Left lung (tissue), 10 donors: Measurements from ENCODE around the gene SUSD2. TPM values are rescaled to one million over a fixed set of nuclear protein-coding genes. Genes with fewer than 3 reads are reported as not detected.

Source experiments
- ATAC-seq: fragments of 200-7000 bp; cut with Tn5 transposase; one replicate; pipeline ENCODE4 v1.9.1; 2020; ENCODE audit warnings: moderate library complexity
- DNase-seq, 4 donors: peaks; one replicate each; pipeline ENCODE4 v3.0.0-alpha.2; 2013 to 2020
- H3K27ac ChIP-seq, 2 donors: fragments of 200-600 bp; sonication (generic) in 1 of 2; one replicate each; pipeline versions ENCODE4 v1.5.0 to v1.8.0; 2020 to 2021
- H3K27me3 ChIP-seq, 2 donors: fragments of 200-600 bp; sonication (generic) in 1 of 2; one replicate each; pipeline versions ENCODE4 v1.5.0 to v1.8.0; 2020 to 2021
- H3K36me3 ChIP-seq, 2 donors: fragments of 200-600 bp; sonication (generic) in 1 of 2; one replicate each; pipeline versions ENCODE4 v1.5.0 to v1.8.0; 2020 to 2021
- H3K4me1 ChIP-seq, 2 donors: fragments of 200-600 bp; one replicate each; pipeline ENCODE4 v1.8.0; 2021
- H3K4me3 ChIP-seq, 2 donors: fragments of 200-600 bp; sonication (generic) in 1 of 2; one replicate each; pipeline versions ENCODE4 v1.5.0 to v1.8.0; 2020 to 2021; ENCODE audit warnings: mild to moderate bottlenecking in 1 of 2
- H3K9me3 ChIP-seq, 2 donors: fragments of 200-600 bp; sonication (generic) in 1 of 2; one replicate each; pipeline versions ENCODE4 v1.5.0 to v1.8.0; 2020 to 2021
- intact Hi-C, 2 donors: fragments of 100-400 bp; cut with DNase I; formaldehyde crosslinking; loops; one replicate each; pipeline versions ENCODE4 v1.11.2 to v1.14.2; 2022
- polyA plus RNA-seq, 6 donors: library from polyadenylated mRNA; unstranded; fragments of 120-200 nt; gene quantifications; one replicate each; pipeline ENCODE4 v1.2.1, GENCODE V29; 2013; ENCODE audit not compliant: insufficient read length in 6 of 6
- total RNA-seq, 2 donors: library from RNA; stranded (reverse); fragmentation: NEBNext Ultra II Directional; extraction: Animal tissue kit (Norgen Biotek cat#: 25700); gene quantifications; one replicate each; pipeline ENCODE4 v1.2.1, GENCODE V29; 2021
- TF ChIP-seq, protein P1 (sequence below), 2 donors: fragments of 200-600 bp; sonication (generic) in 1 of 2; IDR thresholded peaks; one replicate each; pipeline versions ENCODE4 v1.5.0 to v1.8.0; 2021; ENCODE audit warnings: antibody characterized with exemption in 2 of 2
- donor health status: DM: no; HTN: yes; CAD: no.
- donor health status: DM: no; HTN: no; CAD: no.

Gene SUSD2
- total and polyA plus RNA-seq, 8 donors, result 8.2 to 374 (median 17.0) TPM

DNA sequence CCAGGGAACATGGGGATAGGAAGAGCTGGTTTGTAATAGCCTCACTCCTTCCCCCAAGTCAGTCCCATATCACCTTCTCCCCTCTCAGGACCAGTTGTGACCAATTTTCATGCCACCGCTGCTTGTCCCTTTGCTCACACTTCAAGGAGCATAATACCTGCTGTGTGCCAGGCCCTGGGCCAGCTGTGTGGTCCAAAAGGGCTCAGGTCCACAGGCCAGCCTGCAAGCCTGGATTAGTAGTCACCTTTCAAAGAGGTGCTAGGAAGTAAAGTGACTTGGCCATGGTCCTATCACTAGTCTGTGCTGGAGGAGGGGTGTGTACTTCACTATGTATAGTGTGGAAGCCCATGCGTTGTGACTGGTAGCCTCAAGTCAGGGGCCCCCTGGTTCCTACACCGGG is 38.5 kb upstream of the SUSD2 start:
- TF ChIP-seq, protein P1, sequence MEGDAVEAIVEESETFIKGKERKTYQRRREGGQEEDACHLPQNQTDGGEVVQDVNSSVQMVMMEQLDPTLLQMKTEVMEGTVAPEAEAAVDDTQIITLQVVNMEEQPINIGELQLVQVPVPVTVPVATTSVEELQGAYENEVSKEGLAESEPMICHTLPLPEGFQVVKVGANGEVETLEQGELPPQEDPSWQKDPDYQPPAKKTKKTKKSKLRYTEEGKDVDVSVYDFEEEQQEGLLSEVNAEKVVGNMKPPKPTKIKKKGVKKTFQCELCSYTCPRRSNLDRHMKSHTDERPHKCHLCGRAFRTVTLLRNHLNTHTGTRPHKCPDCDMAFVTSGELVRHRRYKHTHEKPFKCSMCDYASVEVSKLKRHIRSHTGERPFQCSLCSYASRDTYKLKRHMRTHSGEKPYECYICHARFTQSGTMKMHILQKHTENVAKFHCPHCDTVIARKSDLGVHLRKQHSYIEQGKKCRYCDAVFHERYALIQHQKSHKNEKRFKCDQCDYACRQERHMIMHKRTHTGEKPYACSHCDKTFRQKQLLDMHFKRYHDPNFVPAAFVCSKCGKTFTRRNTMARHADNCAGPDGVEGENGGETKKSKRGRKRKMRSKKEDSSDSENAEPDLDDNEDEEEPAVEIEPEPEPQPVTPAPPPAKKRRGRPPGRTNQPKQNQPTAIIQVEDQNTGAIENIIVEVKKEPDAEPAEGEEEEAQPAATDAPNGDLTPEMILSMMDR (IDR thresholded peaks at IDR 0.05), result no peak
- no peaks in the 10 kb centered on the region for H3K9me3 ChIP-seq
- no peak for DNase-seq
- H3K4me1 ChIP-seq, result peaks cover 49 to 72% of the 10 kb centered on the region in 2 donors
- ATAC-seq, result no peak
- no peak overlapping the region for H3K4me3 ChIP-seq
- no peaks in the 10 kb centered on the region for H3K27me3 ChIP-seq
- H3K36me3 ChIP-seq, result peaks cover 0 to 24% of the 10 kb centered on the region in 2 donors
- no peak overlapping the region for H3K27ac ChIP-seq
- intact Hi-C loops, result no loop called here

DNA sequence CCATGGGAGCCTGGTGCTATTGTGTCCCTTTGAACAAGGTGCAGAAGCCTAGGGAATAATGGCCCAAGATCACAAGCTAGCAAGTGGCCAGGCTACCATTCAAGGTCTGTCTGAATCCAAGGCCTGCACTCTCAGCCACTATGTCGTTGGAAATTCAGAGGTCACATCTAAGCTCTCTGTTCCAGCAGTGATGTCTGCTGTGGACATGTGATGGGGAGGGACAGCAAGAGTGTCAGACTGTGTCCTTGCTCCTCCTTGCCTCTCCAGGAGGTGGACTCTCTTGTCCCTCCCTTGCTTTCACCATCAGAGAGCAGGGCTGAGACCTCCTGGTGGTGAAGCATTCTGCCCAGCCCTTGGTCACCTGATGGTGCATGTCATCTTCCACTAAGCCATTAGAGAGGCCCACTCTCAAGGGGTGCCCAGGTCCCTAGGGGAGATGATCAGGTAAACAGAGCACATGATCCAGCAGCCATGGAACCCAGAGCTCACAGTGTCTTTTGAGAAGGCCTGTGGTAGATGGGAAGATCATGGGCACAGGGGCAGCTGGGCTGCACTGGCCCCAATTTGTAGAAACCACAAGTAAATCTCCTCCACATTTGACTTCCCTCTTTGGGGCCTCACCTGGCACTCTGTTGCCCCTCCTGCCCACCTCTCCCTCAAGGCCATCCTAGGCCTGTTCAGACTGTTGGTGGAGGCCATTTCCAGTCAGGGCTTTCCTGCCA is 37.1 kb upstream of the SUSD2 start:
- Histone ChIP-seq H3K9me3 (no peaks in the 10 kb centered on the region), H3K4me1 (peaks cover 55 to 84% of the 10 kb centered on the region in 2 donors), H3K4me3 (no peak overlapping the region), H3K27me3 (no peaks in the 10 kb centered on the region), H3K36me3 (peaks cover 0 to 21% of the 10 kb centered on the region in 2 donors), H3K27ac (peak overlapping the region in 1 of 2 donors; percentile 94)
- no peak for DNase-seq
- TF ChIP-seq, protein P1 (IDR thresholded peaks at IDR 0.05), result no peak
- intact Hi-C loops, result no loop called here
- no peak for ATAC-seq

DNA sequence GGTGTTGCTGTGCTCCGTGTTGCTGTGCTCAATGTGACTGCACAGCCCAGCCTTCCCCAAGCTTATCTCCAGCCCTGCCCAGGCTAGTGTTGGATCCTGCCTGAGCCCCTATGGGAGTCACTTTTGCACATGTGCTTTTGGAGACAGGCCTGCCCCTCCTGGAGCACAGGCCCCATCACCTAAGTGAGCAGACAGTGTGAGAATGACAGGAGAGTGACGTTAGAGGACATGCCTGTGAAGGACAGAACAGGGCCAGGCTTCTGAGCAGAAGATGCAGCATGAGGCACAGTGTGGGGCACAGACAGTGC is 36.6 kb upstream of the SUSD2 start:
- no peak for DNase-seq
- Histone ChIP-seq H3K4me1 (peaks cover 55 to 81% of the 10 kb centered on the region in 2 donors), H3K9me3 (no peaks in the 10 kb centered on the region), H3K4me3 (no peak overlapping the region), H3K36me3 (peaks cover 0 to 18% of the 10 kb centered on the region in 2 donors), H3K27me3 (no peaks in the 10 kb centered on the region), H3K27ac (peak overlapping the region in 1 of 2 donors; percentile 94)
- intact Hi-C loops, result no loop called here
- no peak for ATAC-seq
- TF ChIP-seq, protein P1 (IDR thresholded peaks at IDR 0.05), result no peak

DNA sequence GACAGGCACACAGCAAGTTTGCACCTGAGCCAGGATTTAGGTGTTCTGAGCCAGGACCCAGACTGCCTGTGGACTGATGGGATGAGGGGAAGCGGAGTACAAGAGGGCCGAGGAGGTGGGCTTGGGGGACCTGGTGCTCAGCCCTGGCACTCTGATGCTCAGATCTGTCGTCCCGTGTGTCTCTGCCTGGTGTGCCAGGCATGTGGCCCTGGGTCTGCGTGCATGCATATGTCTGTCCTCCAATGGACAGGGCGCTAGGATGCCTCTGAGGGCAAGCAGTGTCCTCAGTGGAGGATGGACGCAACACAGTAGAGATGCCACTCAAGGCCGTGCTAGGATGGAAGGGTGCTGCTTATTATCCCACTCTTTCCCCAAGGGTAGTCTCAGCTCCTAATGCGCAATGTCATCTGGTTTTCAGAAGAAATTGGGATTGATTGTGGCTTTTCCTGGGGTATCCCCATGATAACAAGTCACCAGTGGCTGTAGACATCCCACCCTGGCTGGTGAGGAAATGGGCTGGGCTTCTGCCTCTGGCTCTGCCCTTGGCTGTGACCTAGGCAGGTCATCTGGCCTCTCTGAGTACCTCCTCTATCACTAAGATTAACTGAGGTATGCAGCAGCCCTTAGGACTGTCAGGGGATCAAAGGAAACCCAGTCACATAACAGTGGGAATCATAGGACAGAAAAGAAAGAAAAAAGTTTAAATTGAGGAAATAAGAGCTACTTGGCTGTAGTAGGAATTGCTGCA is 35.7 kb upstream of the SUSD2 start:
- H3K27me3 ChIP-seq, result no peaks in the 10 kb centered on the region
- no peaks in the 10 kb centered on the region for H3K9me3 ChIP-seq
- no peak for DNase-seq
- intact Hi-C loops, result no loop called here
- peak overlapping the region; percentile 87 to 94 for H3K27ac ChIP-seq
- TF ChIP-seq, protein P1 (IDR thresholded peaks at IDR 0.05), result no peak
- H3K36me3 ChIP-seq, result peaks cover 0 to 23% of the 10 kb centered on the region in 2 donors
- peaks cover 55 to 73% of the 10 kb centered on the region in 2 donors for H3K4me1 ChIP-seq
- peak; percentile 64 for ATAC-seq
- H3K4me3 ChIP-seq, result no peak overlapping the region

DNA sequence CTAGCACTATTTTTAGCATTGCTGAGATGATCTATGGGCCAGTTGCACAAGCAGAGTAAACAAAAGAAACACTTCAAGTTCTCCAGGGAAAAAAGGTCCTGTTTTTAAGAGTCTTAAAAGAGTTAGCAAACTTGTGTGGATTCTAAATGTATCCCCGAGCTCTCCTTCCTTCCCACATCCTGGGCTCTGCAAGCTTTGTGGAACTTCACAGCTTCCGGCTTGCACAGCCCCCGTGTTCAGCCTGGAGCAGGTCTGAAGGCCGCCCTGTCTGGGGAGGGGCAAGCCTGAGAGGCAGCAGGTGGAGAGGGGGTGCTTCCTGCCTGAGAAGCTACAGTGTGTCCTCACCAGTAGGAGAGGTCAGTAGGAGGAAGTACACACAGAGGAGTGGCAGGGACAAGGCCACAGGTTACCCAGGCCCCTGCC is 35.1 kb upstream of the SUSD2 start:
- intact Hi-C loops, result no loop called here
- TF ChIP-seq, protein P1 (IDR thresholded peaks at IDR 0.05), result no peak
- Histone ChIP-seq H3K27me3 (no peaks in the 10 kb centered on the region), H3K36me3 (peaks cover 0 to 17% of the 10 kb centered on the region in 2 donors), H3K27ac (peak overlapping the region; percentile 87 to 94), H3K4me3 (no peak overlapping the region), H3K4me1 (peaks cover 51 to 67% of the 10 kb centered on the region in 2 donors), H3K9me3 (no peaks in the 10 kb centered on the region)
- DNase-seq (peak; percentile 86 to 90 (median 86)), ATAC-seq (peak; percentile 83)
